NCI-H524 (cell line): ENCODE measurements around the gene GSTA2.
"Not testable (repeated sequence)": the region's sequence is repeated elsewhere in the genome, so short reads cannot be mapped to it uniquely, and the experiment has no call there.

Source experiments
- DNase-seq, 2 experiments: peaks; one replicate each; lab custom pipeline; 2025; lab: John Stamatoyannopoulos, UW

Gene GSTA2

GRCh38 chr6:52763322-52763916 is at the start of gene GSTA2:
GSTA2 (minus strand) TSS chr6:52763475; CDS start chr6:52757947, 5,528 bp downstream.
- DNase-seq, result peak in 1 of 2 experiments; percentile 5

- DNase-seq, result not testable (repeated sequence)
These were observed 46.5 kb upstream of the GSTA2 start for GRCh38 chr6:52809777-52810176.

GRCh38 chr6:52808660-52809059 is 45.4 kb upstream of the GSTA2 start:
- no peak for DNase-seq

GRCh38 chr6:52803668-52804255 is 40.5 kb upstream of the GSTA2 start, which contains the start of gene GSTA1:
GSTA1 (minus strand) TSS chr6:52803816; CDS start chr6:52799267, 4,549 bp downstream.
- DNase-seq, result not testable (repeated sequence)

GRCh38 chr6:52802806-52803205 is 39.5 kb upstream of the GSTA2 start:
- no peak for DNase-seq

GRCh38 chr6:52801188-52801841 is 38.0 kb upstream of the GSTA2 start:
- no peak for DNase-seq

- not testable (repeated sequence) for DNase-seq
These were observed 36.0 kb upstream of the GSTA2 start for GRCh38 chr6:52799272-52799671.

GRCh38 chr6:52794366-52794765 is 31.1 kb upstream of the GSTA2 start:
- DNase-seq, result not testable (repeated sequence)

- DNase-seq, result peak in 1 of 2 experiments; percentile 30
These were observed 27.6 kb upstream of the GSTA2 start for GRCh38 chr6:52790861-52791260.

- DNase-seq, result not testable (repeated sequence)
These were observed 26.4 kb upstream of the GSTA2 start for GRCh38 chr6:52789658-52790057.

- no peak for DNase-seq
These were observed 25.2 kb upstream of the GSTA2 start for GRCh38 chr6:52788478-52788877.

GRCh38 chr6:52787917-52788316 is 24.6 kb upstream of the GSTA2 start:
- no peak for DNase-seq

GRCh38 chr6:52786249-52786956 is 23.1 kb upstream of the GSTA2 start:
- DNase-seq, result peak in 1 of 2 experiments; percentile 16

GRCh38 chr6:52782696-52783274 is 19.5 kb upstream of the GSTA2 start:
- DNase-seq, result not testable (repeated sequence)

- not testable (repeated sequence) for DNase-seq
These were observed 18.9 kb upstream of the GSTA2 start for GRCh38 chr6:52782209-52782608.

- DNase-seq, result no peak
These were observed 16.0 kb upstream of the GSTA2 start for GRCh38 chr6:52779237-52779636.

- not testable (repeated sequence) for DNase-seq
These were observed 13.6 kb upstream of the GSTA2 start for GRCh38 chr6:52776711-52777351.

GRCh38 chr6:52769399-52769798 is 6.1 kb upstream of the GSTA2 start:
- DNase-seq, result peak in 1 of 2 experiments; percentile 36

- peak in 1 of 2 experiments; percentile 2 for DNase-seq
These were observed 4.4 kb upstream of the GSTA2 start for GRCh38 chr6:52767658-52768057.

- DNase-seq, result peak in 1 of 2 experiments; percentile 30
These were observed 1.4 kb downstream of the GSTA2 start for GRCh38 chr6:52761673-52762491.
